ENCODE results near the gene PPM1L.

DNA sequence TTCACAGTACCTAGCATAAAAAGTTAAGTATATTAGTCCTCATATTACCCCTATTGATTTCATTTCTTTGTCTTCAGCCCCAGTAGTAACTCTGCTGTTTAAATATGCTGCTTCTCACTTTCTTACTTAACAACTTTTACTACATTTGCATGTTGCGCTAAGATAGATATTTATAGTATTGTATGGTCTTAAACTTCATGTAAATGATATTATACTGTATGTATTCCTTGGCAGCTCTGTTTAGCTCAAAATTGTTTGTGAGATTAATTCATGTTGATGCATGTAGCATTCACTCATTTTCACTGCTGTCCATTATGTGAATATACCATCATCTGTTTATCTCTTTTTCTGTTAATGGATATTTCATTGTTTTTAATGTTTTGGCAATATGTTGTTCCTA, 64.4 kb downstream of the PPM1L start:
- TF ChIP-seq, protein P1, sequence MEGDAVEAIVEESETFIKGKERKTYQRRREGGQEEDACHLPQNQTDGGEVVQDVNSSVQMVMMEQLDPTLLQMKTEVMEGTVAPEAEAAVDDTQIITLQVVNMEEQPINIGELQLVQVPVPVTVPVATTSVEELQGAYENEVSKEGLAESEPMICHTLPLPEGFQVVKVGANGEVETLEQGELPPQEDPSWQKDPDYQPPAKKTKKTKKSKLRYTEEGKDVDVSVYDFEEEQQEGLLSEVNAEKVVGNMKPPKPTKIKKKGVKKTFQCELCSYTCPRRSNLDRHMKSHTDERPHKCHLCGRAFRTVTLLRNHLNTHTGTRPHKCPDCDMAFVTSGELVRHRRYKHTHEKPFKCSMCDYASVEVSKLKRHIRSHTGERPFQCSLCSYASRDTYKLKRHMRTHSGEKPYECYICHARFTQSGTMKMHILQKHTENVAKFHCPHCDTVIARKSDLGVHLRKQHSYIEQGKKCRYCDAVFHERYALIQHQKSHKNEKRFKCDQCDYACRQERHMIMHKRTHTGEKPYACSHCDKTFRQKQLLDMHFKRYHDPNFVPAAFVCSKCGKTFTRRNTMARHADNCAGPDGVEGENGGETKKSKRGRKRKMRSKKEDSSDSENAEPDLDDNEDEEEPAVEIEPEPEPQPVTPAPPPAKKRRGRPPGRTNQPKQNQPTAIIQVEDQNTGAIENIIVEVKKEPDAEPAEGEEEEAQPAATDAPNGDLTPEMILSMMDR (IDR thresholded peaks at IDR 0.05; ENCODE audit: insufficient read depth, low read length), result no peak
- TF ChIP-seq POLR2AphosphoS5 (IDR thresholded peaks at IDR 0.05; ENCODE audit: low read depth), result no peak
- TF ChIP-seq, protein P2, sequence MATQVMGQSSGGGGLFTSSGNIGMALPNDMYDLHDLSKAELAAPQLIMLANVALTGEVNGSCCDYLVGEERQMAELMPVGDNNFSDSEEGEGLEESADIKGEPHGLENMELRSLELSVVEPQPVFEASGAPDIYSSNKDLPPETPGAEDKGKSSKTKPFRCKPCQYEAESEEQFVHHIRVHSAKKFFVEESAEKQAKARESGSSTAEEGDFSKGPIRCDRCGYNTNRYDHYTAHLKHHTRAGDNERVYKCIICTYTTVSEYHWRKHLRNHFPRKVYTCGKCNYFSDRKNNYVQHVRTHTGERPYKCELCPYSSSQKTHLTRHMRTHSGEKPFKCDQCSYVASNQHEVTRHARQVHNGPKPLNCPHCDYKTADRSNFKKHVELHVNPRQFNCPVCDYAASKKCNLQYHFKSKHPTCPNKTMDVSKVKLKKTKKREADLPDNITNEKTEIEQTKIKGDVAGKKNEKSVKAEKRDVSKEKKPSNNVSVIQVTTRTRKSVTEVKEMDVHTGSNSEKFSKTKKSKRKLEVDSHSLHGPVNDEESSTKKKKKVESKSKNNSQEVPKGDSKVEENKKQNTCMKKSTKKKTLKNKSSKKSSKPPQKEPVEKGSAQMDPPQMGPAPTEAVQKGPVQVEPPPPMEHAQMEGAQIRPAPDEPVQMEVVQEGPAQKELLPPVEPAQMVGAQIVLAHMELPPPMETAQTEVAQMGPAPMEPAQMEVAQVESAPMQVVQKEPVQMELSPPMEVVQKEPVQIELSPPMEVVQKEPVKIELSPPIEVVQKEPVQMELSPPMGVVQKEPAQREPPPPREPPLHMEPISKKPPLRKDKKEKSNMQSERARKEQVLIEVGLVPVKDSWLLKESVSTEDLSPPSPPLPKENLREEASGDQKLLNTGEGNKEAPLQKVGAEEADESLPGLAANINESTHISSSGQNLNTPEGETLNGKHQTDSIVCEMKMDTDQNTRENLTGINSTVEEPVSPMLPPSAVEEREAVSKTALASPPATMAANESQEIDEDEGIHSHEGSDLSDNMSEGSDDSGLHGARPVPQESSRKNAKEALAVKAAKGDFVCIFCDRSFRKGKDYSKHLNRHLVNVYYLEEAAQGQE (IDR thresholded peaks at IDR 0.05; ENCODE audit: insufficient replicate concordance, low read depth), result no peak
